Skeletal muscle cell (primary cell): Measurements from ENCODE around the gene STT3B.

Experiments
- DNase-seq: peaks from one replicate; pipeline ENCODE4 v3.0.0-alpha.2; 2010; ENCODE audit warnings: low read depth
- H3K4me3 ChIP-seq: 2 replicates; pipeline ENCODE4 v1.5.1; 2011; ENCODE audit warnings: low read depth, mild to moderate bottlenecking, control low read depth, low read length, moderate library complexity

The STT3B gene

GRCh38 chr3:31670722-31671121 is 138.0 kb downstream of the STT3B start:
- no peak for DNase-seq
- no peak overlapping the region for H3K4me3 ChIP-seq

GRCh38 chr3:31671451-31671850 is 138.7 kb downstream of the STT3B start:
- H3K4me3 ChIP-seq, result no peak overlapping the region
- no peak for DNase-seq

- DNase-seq, result no peak
- no peak overlapping the region for H3K4me3 ChIP-seq
Measured at GRCh38 chr3:31671976-31672375, 139.3 kb downstream of the STT3B start.

DNA sequence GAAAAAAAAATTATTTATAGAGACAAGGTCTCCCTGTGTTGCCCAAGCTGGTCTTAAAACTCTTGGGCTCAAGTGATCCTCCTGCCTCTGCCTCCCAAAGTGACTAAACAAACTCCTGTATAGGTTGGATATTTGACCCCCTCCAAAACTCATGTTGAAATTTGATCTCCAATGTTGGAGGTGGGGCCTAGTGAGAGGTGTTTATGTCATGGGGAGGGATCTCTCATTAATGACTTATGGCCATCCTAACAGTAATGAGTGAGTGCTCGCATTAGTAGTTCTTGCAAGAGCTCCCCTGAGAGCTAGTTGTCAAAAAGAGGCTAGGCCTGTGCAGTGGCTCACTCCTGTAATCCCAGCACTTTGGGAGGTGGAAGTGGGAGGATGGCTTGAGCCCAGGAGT is 141.2 kb downstream of the STT3B start:
- DNase-seq, result no peak
- H3K4me3 ChIP-seq, result no peak overlapping the region

- no peak for DNase-seq
- H3K4me3 ChIP-seq, result no peak overlapping the region
Measured at GRCh38 chr3:31676556-31676955, 143.8 kb downstream of the STT3B start.

DNA sequence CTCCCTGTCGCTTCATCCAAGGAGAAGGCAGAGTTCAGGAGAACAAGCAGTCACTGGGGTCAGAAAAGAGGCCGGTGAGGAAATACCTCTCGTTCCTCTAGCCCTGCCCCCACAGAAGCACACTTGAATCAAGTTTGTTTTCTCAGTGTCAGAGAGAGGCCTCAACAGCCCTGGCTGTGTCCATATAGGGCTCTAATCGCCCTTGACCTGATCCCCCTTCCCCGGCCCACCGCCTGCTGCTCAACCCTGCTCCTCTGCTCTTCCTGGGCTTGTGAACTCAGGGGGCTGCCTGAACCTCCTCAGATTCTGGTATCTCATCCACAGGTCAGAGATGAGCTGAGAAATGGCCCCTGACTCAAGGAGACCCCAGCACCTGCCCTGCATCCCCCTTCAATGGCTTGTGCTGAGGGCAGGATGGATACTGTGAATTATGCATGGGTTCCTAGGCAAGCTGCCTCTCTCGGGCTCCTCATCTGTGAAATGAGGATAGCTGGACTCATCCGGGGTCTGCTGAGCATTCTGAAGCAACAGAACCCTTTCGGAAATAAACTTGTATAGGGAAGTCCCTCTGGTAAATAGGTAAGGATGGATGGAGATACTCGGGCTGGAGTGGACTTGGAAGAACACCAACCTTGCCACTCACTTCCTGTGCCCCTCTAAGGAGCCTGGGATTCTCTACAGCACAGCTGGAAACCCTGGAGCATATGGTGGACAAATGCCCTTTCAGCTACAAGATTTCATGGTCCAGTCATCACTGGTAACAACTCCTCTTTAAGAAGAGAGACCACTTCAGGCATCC is 147.5 kb downstream of the STT3B start:
- DNase-seq, result no peak
- H3K4me3 ChIP-seq, result no peak overlapping the region
